ENCODE data around the gene S100A1.
A peak's percentile ranks its signal among the peaks of the same experiment; 100 is the strongest.
"Not testable (repeated sequence)": the region's sequence is repeated elsewhere in the genome, so short reads cannot be mapped to it uniquely, and the experiment has no call there.

Gene S100A1

GRCh38 chr1:153631047-153632022, 3.1 kb downstream of the S100A1 start:
- DNase-seq: no peak

- no peak for DNase-seq
These were observed 5.0 kb downstream of the S100A1 start for GRCh38 chr1:153633161-153633753.

GRCh38 chr1:153633754-153634665, 5.8 kb downstream of the S100A1 start, which contains the start of gene CHTOP:
Gene CHTOP, plus strand, starts transcription at chr1:153634066. Its CDS starts 2,523 bp downstream, at chr1:153636589.
- peak; percentile 97 for DNase-seq

GRCh38 chr1:153635872-153636271, 7.6 kb downstream of the S100A1 start:
- no peak for DNase-seq

- no peak for DNase-seq
These were observed 8.1 kb downstream of the S100A1 start for GRCh38 chr1:153636312-153636711.

GRCh38 chr1:153638261-153638660, 10.0 kb downstream of the S100A1 start:
- no peak for DNase-seq

- no peak for DNase-seq
These were observed 11.0 kb downstream of the S100A1 start for GRCh38 chr1:153639280-153639679.

GRCh38 chr1:153640213-153640612, 12.0 kb downstream of the S100A1 start:
- DNase-seq: not testable (repeated sequence)

- no peak for DNase-seq
These were observed 12.6 kb downstream of the S100A1 start for GRCh38 chr1:153640861-153641260.

- no peak for DNase-seq
These were observed 13.9 kb downstream of the S100A1 start for GRCh38 chr1:153642161-153642560.

- DNase-seq: no peak
These were observed 14.9 kb downstream of the S100A1 start for GRCh38 chr1:153643100-153643499.

- no peak for DNase-seq
These were observed 15.6 kb downstream of the S100A1 start for GRCh38 chr1:153643816-153644215.

- DNase-seq: peak; percentile 78
These were observed 18.6 kb downstream of the S100A1 start for GRCh38 chr1:153646672-153647345.

GRCh38 chr1:153647346-153647714, 19.1 kb downstream of the S100A1 start:
- DNase-seq: no peak

GRCh38 chr1:153648000-153648643, 19.9 kb downstream of the S100A1 start:
- no peak for DNase-seq

- no peak for DNase-seq
These were observed 21.1 kb downstream of the S100A1 start for GRCh38 chr1:153649137-153649862.

- DNase-seq: no peak
These were observed 21.6 kb downstream of the S100A1 start for GRCh38 chr1:153649863-153650235.

- no peak for DNase-seq
These were observed 23.5 kb downstream of the S100A1 start for GRCh38 chr1:153651771-153652170.

GRCh38 chr1:153652805-153653500, 24.7 kb downstream of the S100A1 start:
- peak; percentile 16 for DNase-seq

- DNase-seq: no peak
These were observed 27.1 kb downstream of the S100A1 start for GRCh38 chr1:153655333-153655732.

All from MV-4-11 (cell line).